Thyroid gland (tissue), 4 donors: ENCODE data around the gene GPC6. TPM values are rescaled to one million over a fixed set of nuclear protein-coding genes. Genes with fewer than 3 reads are reported as not detected.

Experiments used
- DNase-seq, 2 donors: peaks; one replicate each; pipeline ENCODE4 v3.0.0-alpha.2; 2019
- H3K27ac ChIP-seq, 3 donors: fragments of 200-600 bp; sonication (generic); 1 replicate in 2 of 3; 2 replicates in 1 of 3; pipeline ENCODE4 v1.5.1; 2016 to 2019; ENCODE audit warnings: mild to moderate bottlenecking in 1 of 3, moderate library complexity in 1 of 3
- H3K27me3 ChIP-seq: fragments of 200-600 bp; sonication (generic); one replicate; pipeline ENCODE4 v1.5.1; 2019
- H3K36me3 ChIP-seq, 2 donors: fragments of 200-600 bp; sonication (generic); one replicate each; pipeline ENCODE4 v1.5.1; 2016 to 2019
- H3K4me1 ChIP-seq, 2 donors: fragments of 200-600 bp; sonication (generic); one replicate each; pipeline ENCODE4 v1.5.1; 2017 to 2019
- H3K4me3 ChIP-seq, 3 donors: fragments of 200-600 bp; sonication (generic); replicated peaks in 1 of 3; 1 replicate in 2 of 3; 2 replicates in 1 of 3; pipeline ENCODE4 v1.5.1; 2016; ENCODE audit warnings: mild to moderate bottlenecking in 1 of 3
- H3K9me3 ChIP-seq: fragments of 200-600 bp; sonication (generic); one replicate; pipeline ENCODE4 v1.5.1; 2017
- POLR2A ChIP-seq, 2 donors: fragments of 450-650 bp; IDR thresholded peaks; one replicate each; pipeline ENCODE4 v1.6.1; 2017; ENCODE audit warnings: antibody characterized with exemption in 2 of 2, mild to moderate bottlenecking in 2 of 2, moderate library complexity in 1 of 2
- WGBS, 2 donors: methylation state at CpG; one replicate each; pipeline ENCODE4 v1.1.5; 2017; 5-methylcytosine and 5-hydroxymethylcytosine counted together
- intact Hi-C: fragments of 100-400 bp; cut with DNase I; formaldehyde crosslinking; loops from one replicate; pipeline ENCODE4 v1.15.1; 2023
- total RNA-seq, 4 donors: library from RNA; depleted of rRNA; stranded (reverse); fragments of >200 nt; gene quantifications; one replicate each; pipeline ENCODE4 v1.2.3, GENCODE V29; 2016
- TF ChIP-seq, protein P1 (sequence below), 6 experiments: fragments of 200-600 bp in 3 of 6; fragments of 450-650 bp in 3 of 6; sonication (generic) in 3 of 6; IDR thresholded peaks; one replicate each; pipeline ENCODE4 v1.5.1; 2016 to 2019; ENCODE audit warnings: antibody characterized with exemption in 6 of 6, mild to moderate bottlenecking in 2 of 6, inconsistent platforms in 1 of 6, moderate library complexity in 1 of 6

The GPC6 gene
- total RNA-seq, 4 donors from 2014 or later, result 2.8 to 13.4 (median 7.5) TPM

DNA sequence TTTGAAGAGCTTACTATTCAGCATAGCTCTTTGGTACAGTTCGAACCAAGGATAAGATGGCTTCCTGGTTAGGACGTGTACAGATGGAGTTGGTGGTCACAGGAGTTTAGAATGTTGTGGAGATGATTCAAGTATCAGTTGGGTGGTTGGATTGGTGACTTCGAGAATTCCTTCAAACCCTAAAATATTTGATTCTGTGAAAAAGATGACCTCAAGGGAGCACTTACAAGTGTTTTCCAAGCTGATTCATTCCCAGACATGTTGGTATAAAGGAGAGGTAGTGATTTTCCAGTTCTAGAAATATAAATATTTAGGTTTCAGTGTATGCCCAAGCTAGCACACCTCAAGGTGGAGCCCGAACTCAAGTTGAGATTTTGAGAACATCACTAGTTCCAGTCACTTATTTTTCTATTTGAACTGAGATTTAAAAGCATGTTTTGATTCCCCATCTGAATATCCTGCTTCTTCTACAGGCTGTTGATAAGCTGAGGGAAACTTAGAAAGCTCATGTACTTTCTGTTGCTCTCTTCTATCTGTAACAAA is 946.8 kb downstream of the GPC6 start:
- WGBS, 2 donors, result 80 to 88% methylated on average over 4 of the region's 4 CpGs
- no peaks in the 10 kb centered on the region for H3K9me3 ChIP-seq
- TF ChIP-seq, protein P1, sequence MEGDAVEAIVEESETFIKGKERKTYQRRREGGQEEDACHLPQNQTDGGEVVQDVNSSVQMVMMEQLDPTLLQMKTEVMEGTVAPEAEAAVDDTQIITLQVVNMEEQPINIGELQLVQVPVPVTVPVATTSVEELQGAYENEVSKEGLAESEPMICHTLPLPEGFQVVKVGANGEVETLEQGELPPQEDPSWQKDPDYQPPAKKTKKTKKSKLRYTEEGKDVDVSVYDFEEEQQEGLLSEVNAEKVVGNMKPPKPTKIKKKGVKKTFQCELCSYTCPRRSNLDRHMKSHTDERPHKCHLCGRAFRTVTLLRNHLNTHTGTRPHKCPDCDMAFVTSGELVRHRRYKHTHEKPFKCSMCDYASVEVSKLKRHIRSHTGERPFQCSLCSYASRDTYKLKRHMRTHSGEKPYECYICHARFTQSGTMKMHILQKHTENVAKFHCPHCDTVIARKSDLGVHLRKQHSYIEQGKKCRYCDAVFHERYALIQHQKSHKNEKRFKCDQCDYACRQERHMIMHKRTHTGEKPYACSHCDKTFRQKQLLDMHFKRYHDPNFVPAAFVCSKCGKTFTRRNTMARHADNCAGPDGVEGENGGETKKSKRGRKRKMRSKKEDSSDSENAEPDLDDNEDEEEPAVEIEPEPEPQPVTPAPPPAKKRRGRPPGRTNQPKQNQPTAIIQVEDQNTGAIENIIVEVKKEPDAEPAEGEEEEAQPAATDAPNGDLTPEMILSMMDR (IDR thresholded peaks at IDR 0.05), result no peak
- TF ChIP-seq POLR2A (IDR thresholded peaks at IDR 0.05), result no peak
- intact Hi-C loops, result no loop called here
- no peak overlapping the region for H3K27ac ChIP-seq
- H3K4me1 ChIP-seq, result no peaks in the 10 kb centered on the region
- no peaks in the 10 kb centered on the region for H3K27me3 ChIP-seq
- no peak for DNase-seq
- no peak overlapping the region for H3K4me3 ChIP-seq
- no peaks in the 10 kb centered on the region for H3K36me3 ChIP-seq

DNA sequence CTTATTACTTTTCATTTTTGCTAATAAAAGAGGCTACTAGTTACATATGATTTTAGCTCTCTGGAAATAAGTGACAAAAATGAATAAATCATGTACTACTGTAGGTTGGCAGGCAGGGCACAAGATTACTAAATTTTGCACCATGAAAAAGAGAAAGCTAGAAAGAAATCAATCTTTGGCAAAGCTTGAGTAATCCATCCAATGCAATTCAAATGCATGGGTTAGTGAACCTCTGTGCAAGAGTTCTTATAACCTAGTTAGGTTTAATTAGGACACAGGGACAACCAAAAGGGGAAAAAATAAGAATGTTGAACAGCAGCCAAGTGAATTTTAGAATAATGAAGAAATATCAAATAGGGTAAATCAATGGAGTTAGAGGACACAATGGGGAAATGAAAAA is 947.4 kb downstream of the GPC6 start:
- intact Hi-C loops, result no loop called here
- H3K4me1 ChIP-seq, result no peaks in the 10 kb centered on the region
- H3K36me3 ChIP-seq, result no peaks in the 10 kb centered on the region
- no peak for DNase-seq
- H3K27ac ChIP-seq, result no peak overlapping the region
- TF ChIP-seq, protein P1 (IDR thresholded peaks at IDR 0.05), result no peak
- H3K9me3 ChIP-seq, result no peaks in the 10 kb centered on the region
- no peak overlapping the region for H3K4me3 ChIP-seq
- H3K27me3 ChIP-seq, result no peaks in the 10 kb centered on the region

DNA sequence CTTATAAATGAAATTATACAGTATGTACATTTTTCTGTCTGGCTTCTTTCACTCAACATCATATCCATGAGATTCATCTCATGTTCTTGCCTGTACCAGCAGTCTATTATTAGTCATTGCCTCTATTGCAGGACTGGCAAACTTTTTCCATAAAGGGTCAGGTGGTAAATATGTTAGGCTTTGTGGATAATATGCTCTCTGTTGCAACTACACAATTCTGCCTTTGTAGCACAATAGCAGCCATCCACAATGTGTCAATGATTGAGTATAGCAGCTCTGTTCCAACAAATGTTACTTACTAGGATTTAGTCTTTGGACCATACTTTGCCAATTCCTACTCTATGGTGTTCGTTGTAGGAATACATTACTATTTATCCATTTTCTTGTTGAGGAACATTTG is 948.5 kb downstream of the GPC6 start:
- 85 to 94% methylated on average over 1 of the region's 1 CpG for WGBS, 2 donors
- no peaks in the 10 kb centered on the region for H3K27me3 ChIP-seq

DNA sequence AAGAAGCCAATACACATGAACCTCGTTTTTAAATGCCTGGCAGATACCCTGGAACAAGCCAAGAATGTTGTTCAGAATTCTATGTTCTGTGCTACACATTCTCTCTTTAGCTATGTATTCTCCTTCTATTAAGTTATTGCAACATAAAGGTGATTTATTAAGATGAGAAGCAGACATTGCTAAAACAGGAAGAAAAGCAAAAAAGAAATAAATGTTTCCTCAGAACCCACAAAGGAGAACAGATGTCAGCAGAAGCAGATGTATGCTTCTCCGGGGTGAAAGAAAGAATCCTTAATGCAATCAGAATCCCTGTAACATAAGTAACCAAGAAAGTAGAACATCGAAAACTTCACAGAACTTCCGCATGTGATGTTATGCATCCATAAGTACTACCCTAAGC is 950.0 kb downstream of the GPC6 start:
- Histone ChIP-seq H3K9me3 (no peaks in the 10 kb centered on the region), H3K4me1 (no peaks in the 10 kb centered on the region), H3K36me3 (no peaks in the 10 kb centered on the region), H3K27ac (no peak overlapping the region), H3K27me3 (no peaks in the 10 kb centered on the region), H3K4me3 (no peak overlapping the region)
- intact Hi-C loops, result no loop called here
- no peak for TF ChIP-seq POLR2A (IDR thresholded peaks at IDR 0.05)
- TF ChIP-seq, protein P1 (IDR thresholded peaks at IDR 0.05), result no peak
- no peak for DNase-seq
- WGBS, 2 donors, result 76 to 81% methylated on average over 4 of the region's 4 CpGs

More for the DNA sequence above, 948.5 kb downstream of the GPC6 start:
- Histone ChIP-seq H3K9me3 (no peaks in the 10 kb centered on the region), H3K4me3 (no peak overlapping the region), H3K27ac (no peak overlapping the region), H3K36me3 (no peaks in the 10 kb centered on the region), H3K4me1 (no peaks in the 10 kb centered on the region)
- no peak for DNase-seq
- intact Hi-C loops, result no loop called here
- TF ChIP-seq, protein P1 (IDR thresholded peaks at IDR 0.05), result no peak

DNA sequence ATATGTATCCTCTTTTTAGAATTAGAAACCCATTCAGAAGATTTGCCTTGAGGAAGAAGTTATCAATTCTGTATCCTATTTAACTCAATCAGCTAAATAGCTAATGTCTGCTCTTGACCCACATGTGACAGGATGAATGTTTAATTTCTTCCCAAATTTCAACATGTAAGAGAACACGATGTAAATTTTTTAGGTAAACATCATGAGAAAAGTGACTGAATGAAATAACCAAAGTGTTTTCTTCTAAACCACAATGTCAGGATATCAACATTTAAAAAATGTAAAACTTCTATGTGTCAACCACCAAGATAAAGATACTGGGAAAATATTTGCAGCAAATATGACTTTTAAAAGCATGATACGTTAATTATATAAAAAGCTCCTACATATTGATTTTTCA is 950.4 kb downstream of the GPC6 start:
- Histone ChIP-seq H3K27me3 (no peaks in the 10 kb centered on the region), H3K4me1 (no peaks in the 10 kb centered on the region), H3K4me3 (no peak overlapping the region), H3K9me3 (no peaks in the 10 kb centered on the region), H3K36me3 (no peaks in the 10 kb centered on the region), H3K27ac (no peak overlapping the region)
- TF ChIP-seq, protein P1 (IDR thresholded peaks at IDR 0.05), result no peak
- TF ChIP-seq POLR2A (IDR thresholded peaks at IDR 0.05), result no peak
- DNase-seq, result no peak
- intact Hi-C loops, result no loop called here
- WGBS, 2 donors, result 92 to 93% methylated on average over 2 of the region's 2 CpGs
